GM12864 (cell line): Measurements from ENCODE around the gene RRAGB.

Experiments used
- DNase-seq: peaks from one replicate; pipeline ENCODE4 v3.0.0-alpha.2; 2011; ENCODE audit warnings: low read depth
- H3K4me3 ChIP-seq: 2 replicates; pipeline ENCODE4 v1.5.1; 2011; ENCODE audit warnings: mild to moderate bottlenecking, low read depth, low read length, control low read depth
- TF ChIP-seq, protein P1 (sequence below): IDR thresholded peaks from 2 replicates; pipeline ENCODE4 v1.5.1; 2011; ENCODE audit warnings: low read depth, mild to moderate bottlenecking, moderate library complexity, low read length, control low read depth, inconsistent platforms; ENCODE audit errors: missing control alignments

The RRAGB gene

DNA sequence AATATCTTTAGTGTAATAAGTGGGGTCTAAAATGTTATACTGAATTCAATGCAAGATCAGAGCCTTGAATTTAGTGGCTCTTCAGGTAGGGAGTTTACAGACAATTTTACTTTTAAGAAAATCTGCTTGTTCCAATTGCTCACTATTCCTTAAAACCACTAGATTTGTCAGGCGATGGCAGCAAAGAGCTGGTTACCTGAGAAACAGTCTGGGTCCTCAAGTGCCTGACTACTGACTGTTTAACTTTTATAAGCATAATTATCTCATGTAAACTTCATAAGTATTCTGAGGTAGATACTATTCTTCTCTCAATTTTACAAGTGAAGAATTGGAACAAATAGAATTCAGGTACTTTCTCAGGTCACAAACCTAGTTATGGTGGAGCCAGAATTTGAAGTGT is 84.3 kb downstream of the RRAGB start:
- DNase-seq = no peak
- H3K4me3 ChIP-seq = no peak overlapping the region
- TF ChIP-seq, protein P1, sequence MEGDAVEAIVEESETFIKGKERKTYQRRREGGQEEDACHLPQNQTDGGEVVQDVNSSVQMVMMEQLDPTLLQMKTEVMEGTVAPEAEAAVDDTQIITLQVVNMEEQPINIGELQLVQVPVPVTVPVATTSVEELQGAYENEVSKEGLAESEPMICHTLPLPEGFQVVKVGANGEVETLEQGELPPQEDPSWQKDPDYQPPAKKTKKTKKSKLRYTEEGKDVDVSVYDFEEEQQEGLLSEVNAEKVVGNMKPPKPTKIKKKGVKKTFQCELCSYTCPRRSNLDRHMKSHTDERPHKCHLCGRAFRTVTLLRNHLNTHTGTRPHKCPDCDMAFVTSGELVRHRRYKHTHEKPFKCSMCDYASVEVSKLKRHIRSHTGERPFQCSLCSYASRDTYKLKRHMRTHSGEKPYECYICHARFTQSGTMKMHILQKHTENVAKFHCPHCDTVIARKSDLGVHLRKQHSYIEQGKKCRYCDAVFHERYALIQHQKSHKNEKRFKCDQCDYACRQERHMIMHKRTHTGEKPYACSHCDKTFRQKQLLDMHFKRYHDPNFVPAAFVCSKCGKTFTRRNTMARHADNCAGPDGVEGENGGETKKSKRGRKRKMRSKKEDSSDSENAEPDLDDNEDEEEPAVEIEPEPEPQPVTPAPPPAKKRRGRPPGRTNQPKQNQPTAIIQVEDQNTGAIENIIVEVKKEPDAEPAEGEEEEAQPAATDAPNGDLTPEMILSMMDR = no peak
